ENCODE results near the gene KRTAP20-1.

Gene KRTAP20-1

GRCh38 chr21:30616125-30616524, at the start of gene KRTAP20-1:
Gene KRTAP20-1 (plus strand): TSS chr21:30616425. CDS start chr21:30616455, 30 bp downstream.
- Histone ChIP-seq H3K4me2 (ENCODE audit: low read length) (no peak within 1 kb of the TSS), H4K20me1 (ENCODE audit: control insufficient read depth, insufficient read depth, low read depth, low read length) (no peaks in the 10 kb centered on the region), H3K36me3 (ENCODE audit: control insufficient read depth, low read length) (no peaks in the 10 kb centered on the region), H3K79me2 (ENCODE audit: control insufficient read depth, low read length) (no peaks in the 10 kb centered on the region), H3K27me3 (ENCODE audit: control insufficient read depth, low read length) (no peaks in the 10 kb centered on the region), H3K9me3 (ENCODE audit: control insufficient read depth, insufficient read depth, low read length) (peaks cover 6% of the 10 kb centered on the region; the same call in 1 of the 2 replicates), H3K4me1 (ENCODE audit: control insufficient read depth, low read length) (no peaks in the 10 kb centered on the region), H3F3A (ENCODE audit: control insufficient read depth, insufficient read depth) (no peaks in the 10 kb centered on the region), H3K9me2 (replicated peaks; ENCODE audit: control insufficient read depth, low read length) (no peaks in the 10 kb centered on the region), H3K4me3 (ENCODE audit: low read length) (no peak within 1 kb of the TSS), H3K27ac (ENCODE audit: low read depth, low read length) (no peak within 1 kb of the TSS)
- TF ChIP-seq CTCF (IDR thresholded peaks at IDR 0.05; ENCODE audit: low read depth, low read length, poor library complexity, severe bottlenecking) (no peak), EZH2phosphoT487 (IDR thresholded peaks at IDR 0.05; ENCODE audit: borderline replicate concordance, low read length) (no peak)

GRCh38 chr21:30567617-30568016, 48.6 kb upstream of the KRTAP20-1 start:
- Histone ChIP-seq H3K27ac (ENCODE audit: low read depth, low read length) (no peak overlapping the region), H3K27me3 (ENCODE audit: control insufficient read depth, low read length) (no peaks in the 10 kb centered on the region)
- no peak for TF ChIP-seq CTCF (IDR thresholded peaks at IDR 0.05; ENCODE audit: low read depth, low read length, poor library complexity, severe bottlenecking)
- TF ChIP-seq EZH2phosphoT487 (IDR thresholded peaks at IDR 0.05; ENCODE audit: borderline replicate concordance, low read length): no peak

GRCh38 chr21:30577766-30578165, 38.5 kb upstream of the KRTAP20-1 start:
- TF ChIP-seq CTCF (IDR thresholded peaks at IDR 0.05; ENCODE audit: low read depth, low read length, poor library complexity, severe bottlenecking): no peak
- no peak for TF ChIP-seq EZH2phosphoT487 (IDR thresholded peaks at IDR 0.05; ENCODE audit: borderline replicate concordance, low read length)
- H3K27me3 ChIP-seq (ENCODE audit: control insufficient read depth, low read length): no peaks in the 10 kb centered on the region
- H3K9me2 ChIP-seq (replicated peaks; ENCODE audit: control insufficient read depth, low read length): no peaks in the 10 kb centered on the region
- no peaks in the 10 kb centered on the region for H3K79me2 ChIP-seq (ENCODE audit: control insufficient read depth, low read length)
- H3K4me3 ChIP-seq (ENCODE audit: low read length): no peak overlapping the region
- no peaks in the 10 kb centered on the region for H3K36me3 ChIP-seq (ENCODE audit: control insufficient read depth, low read length)
- no peaks in the 10 kb centered on the region for H3F3A ChIP-seq (ENCODE audit: control insufficient read depth, insufficient read depth)
- no peaks in the 10 kb centered on the region for H3K9me3 ChIP-seq (ENCODE audit: control insufficient read depth, insufficient read depth, low read length)
- no peak overlapping the region for H3K27ac ChIP-seq (ENCODE audit: low read depth, low read length)
- no peak overlapping the region for H3K4me2 ChIP-seq (ENCODE audit: low read length)
- H4K20me1 ChIP-seq (ENCODE audit: control insufficient read depth, insufficient read depth, low read depth, low read length): no peaks in the 10 kb centered on the region
- no peaks in the 10 kb centered on the region for H3K4me1 ChIP-seq (ENCODE audit: control insufficient read depth, low read length)

More at GRCh38 chr21:30567617-30568016, 48.6 kb upstream of the KRTAP20-1 start:
- Histone ChIP-seq H3F3A (ENCODE audit: control insufficient read depth, insufficient read depth) (no peaks in the 10 kb centered on the region), H4K20me1 (ENCODE audit: control insufficient read depth, insufficient read depth, low read depth, low read length) (no peaks in the 10 kb centered on the region), H3K9me3 (ENCODE audit: control insufficient read depth, insufficient read depth, low read length) (no peaks in the 10 kb centered on the region), H3K4me3 (ENCODE audit: low read length) (no peak overlapping the region), H3K79me2 (ENCODE audit: control insufficient read depth, low read length) (no peaks in the 10 kb centered on the region), H3K36me3 (ENCODE audit: control insufficient read depth, low read length) (no peaks in the 10 kb centered on the region), H3K4me1 (ENCODE audit: control insufficient read depth, low read length) (no peaks in the 10 kb centered on the region), H3K9me2 (replicated peaks; ENCODE audit: control insufficient read depth, low read length) (no peaks in the 10 kb centered on the region), H3K4me2 (ENCODE audit: low read length) (no peak overlapping the region)

All from DOHH2 (cell line).